ENCODE results near the gene WDR91.
"Not testable (repeated sequence)": the region's sequence is repeated elsewhere in the genome, so short reads cannot be mapped to it uniquely, and the experiment has no call there.

WDR91 gene

GRCh38 chr7:135234727-135235126 is 23.4 kb upstream of the WDR91 start:
- Histone ChIP-seq H3K27ac (no peak overlapping the region), H3K4me3 (no peak overlapping the region)

GRCh38 chr7:135234095-135234494 is 22.8 kb upstream of the WDR91 start:
- H3K4me3 ChIP-seq, H3K27ac ChIP-seq: not testable (repeated sequence)

DNA sequence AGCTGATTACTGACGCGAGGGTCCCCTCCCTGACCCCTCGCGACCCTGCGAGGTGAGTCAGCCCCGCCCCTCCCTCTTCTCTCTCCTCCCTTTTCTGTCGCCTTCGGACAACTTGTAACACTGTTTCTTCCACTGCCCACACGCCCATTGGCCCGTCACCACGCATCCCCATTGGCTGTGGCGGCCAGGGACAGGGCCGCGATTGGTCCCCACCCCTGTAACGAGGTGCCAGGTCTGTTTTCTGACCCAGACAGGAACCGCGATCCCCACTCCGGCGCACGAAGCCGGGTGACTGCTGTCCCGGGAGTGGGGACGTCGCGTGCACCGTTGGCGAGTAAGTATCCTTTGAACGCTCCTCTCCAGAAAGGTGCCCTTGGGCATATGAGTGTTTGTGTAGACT is 22.2 kb upstream of the WDR91 start, which contains the start of gene STRA8:
TSS of gene STRA8 (plus strand) at position 269 of the 400 bp plus-strand sequence. CDS start 6,687 bp downstream, outside the sequence.
- Histone ChIP-seq H3K27ac (no peak within 1 kb of the TSS), H3K4me3 (no peak within 1 kb of the TSS)

- no peak overlapping the region for H3K4me3 ChIP-seq
Observed at GRCh38 chr7:135232720-135233119, 21.4 kb upstream of the WDR91 start.

GRCh38 chr7:135232087-135232486 is 20.8 kb upstream of the WDR91 start:
- Histone ChIP-seq H3K4me3 (no peak overlapping the region), H3K27ac (no peak overlapping the region)

More at GRCh38 chr7:135232720-135233119, 21.4 kb upstream of the WDR91 start:
- no peak overlapping the region for H3K27ac ChIP-seq

DNA sequence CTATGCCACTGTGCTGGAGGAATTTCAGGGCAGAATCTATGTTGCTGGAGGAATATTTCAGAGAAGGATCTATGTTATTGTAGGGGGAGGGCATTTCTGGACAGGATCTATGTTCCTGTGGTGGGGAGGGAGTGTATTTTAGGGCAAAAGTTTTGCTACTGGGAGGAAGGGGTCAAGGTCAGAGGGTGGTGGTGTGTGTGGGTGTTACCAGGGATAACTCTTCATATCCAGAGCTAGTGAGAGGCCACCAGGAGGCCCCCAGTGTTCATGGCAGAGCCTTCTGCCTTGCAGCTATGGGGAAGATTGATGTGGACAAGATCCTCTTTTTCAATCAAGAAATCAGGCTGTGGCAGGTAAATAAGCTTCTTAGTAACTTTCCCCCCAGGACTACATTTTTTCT is 20.4 kb upstream of the WDR91 start:
- H3K4me3 ChIP-seq, result no peak overlapping the region
- H3K27ac ChIP-seq, result no peak overlapping the region

DNA sequence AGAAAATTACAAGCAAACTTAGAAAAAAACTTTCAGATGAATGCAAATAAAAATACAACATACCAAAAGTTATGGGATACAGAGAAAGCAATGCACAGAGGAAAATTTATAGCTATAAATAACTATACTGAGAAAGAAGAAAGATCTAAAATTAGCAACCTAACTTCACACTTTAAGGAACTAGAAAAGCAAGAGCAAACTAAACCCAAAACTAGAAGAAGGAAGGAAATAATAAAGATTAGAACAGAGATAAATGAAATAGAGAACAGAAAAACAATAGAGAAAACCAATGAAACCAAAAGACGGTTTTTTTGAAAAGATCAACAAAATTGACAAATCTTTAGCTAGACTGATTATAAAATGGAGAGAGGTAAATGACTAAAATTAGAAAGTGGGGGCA is 12.7 kb upstream of the WDR91 start:
- Histone ChIP-seq H3K27ac (no peak overlapping the region), H3K4me3 (no peak overlapping the region)

DNA sequence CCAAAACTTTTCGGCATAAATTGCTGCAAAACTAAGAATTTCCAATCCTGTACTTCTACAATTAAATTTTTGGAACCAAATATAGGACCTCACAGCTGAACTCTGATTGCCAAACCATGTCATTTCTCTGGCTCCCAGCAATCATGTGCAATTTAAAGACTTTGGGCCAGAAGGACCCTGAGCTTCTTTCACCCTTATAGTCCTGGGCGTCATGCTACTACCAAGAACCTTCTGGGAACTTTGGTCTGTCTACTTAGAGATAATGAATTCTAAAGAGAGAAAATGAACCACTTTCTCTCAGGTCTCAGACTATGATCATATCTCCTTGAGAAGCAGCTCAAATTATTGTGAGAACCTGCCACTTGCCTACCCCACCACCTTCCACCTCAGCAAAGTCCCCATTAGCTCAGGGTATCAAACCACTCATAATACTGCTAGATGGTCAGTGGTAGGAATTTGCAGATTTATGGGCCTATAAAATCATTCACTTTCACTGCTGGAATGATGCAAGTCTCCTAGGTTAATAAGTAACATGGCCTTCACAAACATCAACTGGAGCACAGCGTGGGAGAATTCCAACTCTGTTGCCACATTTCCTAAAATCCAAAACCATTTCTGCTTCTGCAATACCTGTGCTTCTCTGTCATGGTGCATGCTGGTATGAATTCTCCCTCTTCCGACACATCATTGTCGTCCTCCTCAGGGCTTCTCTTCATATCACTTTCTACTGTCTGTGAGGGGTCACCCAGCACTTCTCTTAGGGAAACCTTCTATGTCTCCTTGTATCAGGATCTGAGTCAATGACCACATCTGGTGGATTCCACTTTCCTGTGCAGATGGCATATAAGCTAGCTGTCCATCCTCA is 6.6 kb upstream of the WDR91 start:
- Histone ChIP-seq H3K27ac (no peak overlapping the region), H3K4me3 (no peak overlapping the region)

GRCh38 chr7:135215698-135216097 is 4.4 kb upstream of the WDR91 start:
- Histone ChIP-seq H3K4me3 (no peak overlapping the region), H3K27ac (no peak overlapping the region)

GRCh38 chr7:135215180-135215579 is 3.9 kb upstream of the WDR91 start:
- Histone ChIP-seq H3K27ac (no peak overlapping the region), H3K4me3 (no peak overlapping the region)

DNA sequence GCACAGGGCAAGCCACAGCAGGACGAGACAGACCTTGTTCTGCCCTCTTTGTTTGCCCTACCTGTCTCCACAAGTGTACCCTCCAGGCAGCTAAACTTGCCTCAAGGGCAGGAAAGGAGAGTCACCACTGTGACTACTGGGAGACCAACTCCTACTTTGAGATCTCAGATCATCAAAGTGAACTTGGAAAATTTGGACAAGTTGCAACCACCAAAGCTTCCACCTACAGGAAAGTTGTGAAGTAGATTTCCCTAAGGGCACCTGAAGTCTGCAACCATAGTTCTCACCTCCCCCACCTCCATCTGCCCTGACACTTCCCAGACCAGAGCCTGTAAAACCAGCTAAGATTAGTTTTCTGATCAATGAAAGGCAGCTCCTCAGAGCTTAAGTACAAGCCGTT is 2.5 kb upstream of the WDR91 start:
- Histone ChIP-seq H3K27ac (no peak overlapping the region), H3K4me3 (no peak overlapping the region)

DNA sequence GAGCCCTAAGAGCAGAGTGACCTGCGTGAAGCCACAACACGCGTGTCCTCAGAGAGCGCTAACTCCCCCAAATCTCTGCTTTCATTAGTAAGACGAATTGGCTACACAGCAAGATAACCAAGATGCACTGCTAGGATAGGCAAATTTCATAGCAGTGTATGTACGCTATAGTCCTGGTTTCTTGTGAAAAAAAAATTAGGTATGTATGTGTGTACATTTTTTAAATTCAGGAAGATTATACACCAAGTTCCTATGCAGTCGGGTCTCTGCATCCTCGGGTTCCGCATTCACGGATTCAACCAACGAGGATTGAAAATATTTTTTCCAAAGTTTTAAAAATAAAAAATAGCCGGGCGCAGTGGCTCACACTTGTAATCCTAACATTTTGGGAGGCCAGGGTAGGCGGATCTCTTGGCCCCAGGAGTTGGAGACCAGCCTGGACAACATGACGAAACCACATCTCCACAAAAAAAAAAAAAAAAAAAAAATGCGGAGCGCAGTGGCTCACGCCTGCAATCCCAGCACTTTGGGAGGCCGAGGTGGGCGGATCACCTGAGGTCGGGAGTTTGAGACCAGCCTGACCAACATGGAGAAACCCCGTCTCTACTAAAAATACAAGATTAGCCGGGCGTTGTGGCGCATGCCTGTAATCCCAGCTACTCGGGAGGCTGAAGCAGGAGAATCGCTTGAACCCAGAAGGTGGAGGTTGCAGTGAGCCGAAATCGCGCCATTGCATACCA is 790 bp upstream of the WDR91 start:
- peak overlapping the region in 20 of 21 experiments; percentile 15 to 96 (median 82) for H3K27ac ChIP-seq

GRCh38 chr7:135210888-135211178 is 493 bp downstream of the WDR91 start:
- Histone ChIP-seq H3K27ac (peak overlapping the region; percentile 72 to 97 (median 90)), H3K4me3 (peak overlapping the region; percentile 58 to 95 (median 84))

More for the DNA sequence above, 790 bp upstream of the WDR91 start:
- H3K4me3 ChIP-seq, result peak overlapping the region; percentile 58 to 95 (median 84)

- peak overlapping the region in 6 of 21 experiments; percentile 1 to 82 (median 32) for H3K27ac ChIP-seq
- peak overlapping the region in 1 of 7 experiments; percentile 84 for H3K4me3 ChIP-seq
Observed at GRCh38 chr7:135209225-135209834, 2.0 kb downstream of the WDR91 start.

DNA sequence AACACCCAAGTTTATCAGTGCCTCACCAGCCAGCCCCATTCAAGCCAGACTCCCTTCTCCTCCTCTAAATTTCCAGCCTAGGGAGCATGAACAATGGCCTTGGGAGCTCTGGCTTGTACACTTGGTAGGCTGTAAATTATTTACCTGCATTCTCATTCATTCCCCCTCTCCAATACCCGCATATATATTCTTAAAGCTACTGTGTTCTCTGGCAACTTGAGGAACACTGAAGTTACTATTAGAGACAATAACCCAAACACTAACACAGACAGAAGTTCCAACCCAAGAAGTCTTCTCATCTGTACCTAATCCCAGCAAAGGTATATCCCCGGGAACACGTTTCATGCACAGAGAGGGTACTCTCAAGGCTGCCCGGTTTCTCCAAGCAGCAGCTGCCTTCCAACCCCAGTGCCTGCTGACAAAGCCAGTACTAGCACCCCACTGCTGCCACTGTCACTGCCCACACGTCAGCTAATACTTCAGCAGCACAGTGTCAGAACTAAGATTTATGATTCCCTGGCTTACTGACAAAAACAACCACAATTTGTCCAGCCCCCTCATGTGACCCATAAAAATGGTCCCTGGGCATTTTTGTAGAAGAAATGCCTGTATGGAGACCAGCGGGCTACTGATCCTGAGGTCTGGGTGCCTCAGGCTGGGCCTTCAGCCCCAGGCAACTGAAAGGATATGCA is 3.1 kb downstream of the WDR91 start:
- no peak overlapping the region for H3K4me3 ChIP-seq
- peak overlapping the region in 5 of 21 experiments; percentile 34 to 82 (median 43) for H3K27ac ChIP-seq

DNA sequence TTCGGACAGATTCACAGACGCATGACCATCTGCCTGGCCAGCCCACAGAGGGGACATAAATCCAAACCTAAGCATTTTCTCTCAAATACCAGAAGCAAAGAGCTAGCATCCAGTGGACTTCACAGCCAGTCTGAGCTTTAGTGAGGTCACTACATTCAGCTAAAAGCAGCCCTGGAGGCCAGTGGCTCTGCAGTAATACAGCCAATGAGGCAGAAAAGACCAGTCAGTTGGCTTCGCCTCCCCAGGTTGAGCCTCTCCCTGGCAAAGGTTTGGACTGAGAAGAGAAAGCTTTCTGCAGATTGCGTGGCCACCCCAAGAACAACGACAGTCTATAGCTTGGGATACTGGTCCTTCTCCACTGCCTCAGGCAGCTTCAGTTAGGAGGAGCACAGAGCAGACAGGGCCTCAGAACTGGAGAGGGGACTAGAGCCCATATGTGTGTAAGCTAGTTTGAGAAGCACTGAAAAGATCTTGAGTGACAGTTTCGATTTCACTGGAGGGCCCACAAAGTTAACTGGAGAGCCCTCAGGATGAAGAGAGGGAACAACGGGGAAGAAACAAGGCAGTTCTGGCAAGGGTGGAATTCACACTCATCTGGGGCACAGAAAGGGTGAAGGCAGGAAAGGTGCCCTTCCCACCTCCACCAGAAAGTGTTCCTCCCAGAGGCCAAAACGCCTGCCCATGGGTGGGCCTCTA is 3.8 kb downstream of the WDR91 start:
- H3K4me3 ChIP-seq, result no peak overlapping the region
- peak overlapping the region in 4 of 21 experiments; percentile 15 to 72 (median 27) for H3K27ac ChIP-seq

- peak overlapping the region in 2 of 21 experiments; percentile 15 to 72 for H3K27ac ChIP-seq
- H3K4me3 ChIP-seq, result no peak overlapping the region
Observed at GRCh38 chr7:135206941-135207391, 4.4 kb downstream of the WDR91 start.

DNA sequence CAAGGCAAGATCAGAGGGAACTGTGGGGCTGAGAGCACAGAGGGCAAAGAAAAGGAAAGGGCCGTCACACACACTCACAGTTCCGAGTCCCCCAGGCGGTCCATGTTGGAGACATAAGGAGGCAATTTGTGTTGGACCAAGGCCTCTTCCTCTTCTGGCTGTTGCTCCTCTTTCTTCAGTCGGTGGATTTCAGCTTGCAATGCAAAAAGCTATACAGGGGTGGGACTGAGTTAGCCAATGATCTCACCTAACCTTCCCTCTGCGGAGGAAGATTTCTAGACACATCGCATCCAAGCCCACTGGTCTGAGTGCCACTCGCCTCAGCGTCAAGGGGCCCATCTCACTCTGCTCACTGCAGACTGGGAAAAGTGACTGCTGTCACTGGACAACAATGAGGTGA is 5.5 kb downstream of the WDR91 start:
- H3K4me3 ChIP-seq, result no peak overlapping the region

GRCh38 chr7:135204876-135205275 is 6.5 kb downstream of the WDR91 start:
- Histone ChIP-seq H3K27ac (peak overlapping the region in 2 of 21 experiments; percentile 0 to 2), H3K4me3 (no peak overlapping the region)

More for the DNA sequence above, 5.5 kb downstream of the WDR91 start:
- H3K27ac ChIP-seq, result no peak overlapping the region

Measured in skin epidermis (tissue), 12 donors.